BJ (cell line): ENCODE results near the gene HNMT. TPM values are rescaled to one million over a fixed set of nuclear protein-coding genes. Genes with fewer than 3 reads are reported as not detected.

Source experiments
- CTCF ChIA-PET: fragments of 350-600 bp; formaldehyde crosslinking; extraction: SDS; loops from one replicate; lab custom pipeline; 2021; ENCODE audit warnings: antibody characterized with exemption, inconsistent platforms; lab: Yijun Ruan, JAX
- POLR2A ChIA-PET: fragments of 300-600 bp; sonication (Branson Sonifier 250); formaldehyde crosslinking; extraction: SDS; loops from one replicate; lab custom pipeline; 2021; ENCODE audit warnings: antibody characterized with exemption; lab: Charles Lee
- DNase-seq: peaks from one replicate; pipeline ENCODE4 v3.0.0-alpha.2; 2011; ENCODE audit warnings: low read depth
- H3K27me3 ChIP-seq: 2 replicates; pipeline ENCODE4 v1.6.0; 2011; ENCODE audit warnings: low read length; ENCODE audit not compliant: control insufficient read depth, insufficient read depth
- H3K36me3 ChIP-seq: 2 replicates; pipeline ENCODE4 v1.5.1; 2011; ENCODE audit warnings: low read length; ENCODE audit not compliant: control insufficient read depth, insufficient read depth
- H3K4me3 ChIP-seq: 2 replicates; pipeline ENCODE4 v1.5.1; 2011; ENCODE audit warnings: low read depth, mild to moderate bottlenecking, control low read depth, low read length
- CTCF ChIP-seq: IDR thresholded peaks from 2 replicates; pipeline ENCODE4 v1.5.1; 2011; ENCODE audit warnings: low read depth, mild to moderate bottlenecking, control low read depth, inconsistent platforms, low read length, moderate library complexity; ENCODE audit not compliant: insufficient read depth
- polyA plus RNA-seq: library from polyadenylated mRNA; depleted of rRNA; stranded (reverse); fragments of >200 nt; gene quantifications from 2 replicates; pipeline ENCODE4 v1.2.3, GENCODE V29; 2011

Gene HNMT
- polyA plus RNA-seq, 1 experiment: 7.7 TPM

- peaks cover 6% of the 10 kb centered on the region; the same call in 1 of the 2 replicates for H3K27me3 ChIP-seq
- H3K36me3 ChIP-seq: no peaks in the 10 kb centered on the region
- DNase-seq: no peak
- ChIA-PET CTCF (interaction anchor here (1.0 to 1.2 kb wide), 2 partner anchors 9 to 183 kb away, joined by 3 read pairs; no protein-coding TSS in a partner anchor), POLR2A (interaction anchor here (0.7 to 0.8 kb wide), 2 partner anchors 9 to 15 kb away, joined by 6 read pairs; no protein-coding TSS in a partner anchor)
- no peak for TF ChIP-seq CTCF
- H3K4me3 ChIP-seq: no peak overlapping the region
Measured at GRCh38 chr2:137942037-137942832, 22.0 kb upstream of the HNMT start.

- no peak for TF ChIP-seq CTCF
- Histone ChIP-seq H3K27me3 (peaks cover 5% of the 10 kb centered on the region; the same call in 1 of the 2 replicates), H3K36me3 (no peaks in the 10 kb centered on the region), H3K4me3 (no peak overlapping the region)
- POLR2A ChIA-PET: interaction anchor here (0.7 kb wide), 1 partner anchor 10 kb away, joined by 6 read pairs; no protein-coding TSS in a partner anchor
- CTCF ChIA-PET: interaction anchor here (1.2 kb wide), 1 partner anchor 182 kb away, joined by 3 read pairs; no protein-coding TSS in a partner anchor
- no peak for DNase-seq
Measured at GRCh38 chr2:137942833-137943677, 21.2 kb upstream of the HNMT start.

DNA sequence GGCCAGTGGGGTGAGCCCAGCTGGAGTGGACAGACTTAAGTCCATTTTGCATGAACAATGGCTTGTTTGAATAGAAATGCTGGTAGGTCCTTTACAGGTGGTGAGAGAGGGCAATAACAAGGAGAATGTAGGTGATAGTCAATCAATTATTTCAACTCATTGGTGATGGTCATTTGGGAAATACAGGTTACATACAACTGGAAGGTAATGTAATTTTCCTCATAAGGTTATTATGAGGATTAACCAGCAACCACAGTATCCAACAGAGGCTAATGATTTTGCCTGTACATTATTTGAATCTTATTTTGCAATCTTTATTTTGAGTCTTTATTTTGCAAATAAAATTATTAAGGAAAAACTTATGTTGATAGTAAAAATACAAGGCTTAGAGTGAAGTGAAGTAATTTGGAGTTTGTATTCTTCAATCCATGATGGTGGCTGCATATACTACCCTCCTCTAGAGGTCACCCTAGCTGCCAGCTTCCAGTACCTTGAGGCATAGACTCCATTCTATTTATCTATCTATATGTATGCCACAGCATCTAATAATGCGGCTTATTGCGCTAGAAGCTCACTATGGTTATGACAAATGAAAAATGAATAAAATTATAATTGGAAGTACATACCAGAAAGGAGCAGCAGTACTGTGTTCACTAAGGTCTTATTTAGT is 20.5 kb upstream of the HNMT start:
- TF ChIP-seq CTCF: no peak
- no peak overlapping the region for H3K4me3 ChIP-seq
- peaks cover 4% of the 10 kb centered on the region; the same call in 1 of the 2 replicates for H3K27me3 ChIP-seq
- no peaks in the 10 kb centered on the region for H3K36me3 ChIP-seq
- DNase-seq: no peak
- CTCF ChIA-PET: interaction anchor here (5.1 kb wide), 1 partner anchor 147 kb away, joined by 49 read pairs; no protein-coding TSS in a partner anchor
- POLR2A ChIA-PET: no interaction called here

- Histone ChIP-seq H3K4me3 (no peak overlapping the region), H3K36me3 (no peaks in the 10 kb centered on the region), H3K27me3 (peaks cover 3% of the 10 kb centered on the region; the same call in 1 of the 2 replicates)
- no peak for TF ChIP-seq CTCF
- CTCF ChIA-PET: interaction anchor here (0.7 to 5.1 kb wide), 2 partner anchors 141 to 146 kb away, joined by 3 to 49 read pairs; no protein-coding TSS in a partner anchor
- DNase-seq: no peak
- POLR2A ChIA-PET: no interaction called here
Measured at GRCh38 chr2:137944714-137945113, 19.6 kb upstream of the HNMT start.
